MM.1S (cell line): ENCODE results near the gene CTNNA3.

ENCODE experiments used
- DNase-seq: peaks from one replicate; pipeline ENCODE4 v3.0.0-alpha.2; 2015
- H2AFZ ChIP-seq: fragments of 300-600 bp; sonication (generic); 2 replicates; pipeline ENCODE4 v1.6.0; 2016; ENCODE audit warnings: antibody characterized with exemption, low read length
- H3F3A ChIP-seq: fragments of 300-600 bp; sonication (generic); 2 replicates; pipeline ENCODE4 v1.6.1; 2016; ENCODE audit warnings: mild to moderate bottlenecking, antibody characterized with exemption, low read length, moderate library complexity, mixed read lengths; ENCODE audit not compliant: insufficient read depth
- H3K27ac ChIP-seq: fragments of 300-600 bp; sonication (generic); 2 replicates; pipeline ENCODE4 v1.5.1; 2016; ENCODE audit warnings: mild to moderate bottlenecking, low read length
- H3K27me3 ChIP-seq: fragments of 300-600 bp; sonication (generic); replicated peaks from 2 replicates; pipeline ENCODE4 v1.6.0; 2016; ENCODE audit warnings: low read length; ENCODE audit not compliant: insufficient read depth
- H3K36me3 ChIP-seq: fragments of 300-600 bp; sonication (generic); replicated peaks from 2 replicates; pipeline ENCODE4 v1.6.1; 2016; ENCODE audit warnings: mild to moderate bottlenecking, low read length, mixed read lengths; ENCODE audit not compliant: insufficient read depth
- H3K4me1 ChIP-seq: fragments of 300-600 bp; sonication (generic); 2 replicates; pipeline ENCODE4 v1.6.1; 2016; ENCODE audit warnings: low read length, mixed read lengths
- H3K4me2 ChIP-seq: fragments of 300-600 bp; sonication (generic); 2 replicates; pipeline ENCODE4 v1.6.0; 2016; ENCODE audit warnings: low read depth, low read length
- H3K4me3 ChIP-seq: fragments of 300-600 bp; sonication (generic); 2 replicates; pipeline ENCODE4 v1.5.1; 2016; ENCODE audit warnings: low read length, mixed read lengths
- H3K79me2 ChIP-seq: fragments of 300-600 bp; sonication (generic); 2 replicates; pipeline ENCODE4 v1.6.1; 2016; ENCODE audit warnings: mixed run types, low read length, mixed read lengths
- H3K9ac ChIP-seq: fragments of 300-600 bp; sonication (generic); 2 replicates; pipeline ENCODE4 v1.6.1; 2016; ENCODE audit warnings: low read length, mixed read lengths
- H3K9me2 ChIP-seq: fragments of 300-600 bp; sonication (generic); replicated peaks from 2 replicates; pipeline ENCODE4 v1.6.1; 2016; ENCODE audit warnings: mild to moderate bottlenecking, low read length, mixed read lengths; ENCODE audit not compliant: insufficient read depth
- H3K9me3 ChIP-seq: fragments of 300-600 bp; sonication (generic); replicated peaks from 2 replicates; pipeline ENCODE4 v1.6.1; 2016; ENCODE audit warnings: mild to moderate bottlenecking, low read length, mixed read lengths; ENCODE audit not compliant: insufficient read depth
- H4K20me1 ChIP-seq: fragments of 300-600 bp; sonication (generic); 2 replicates; pipeline ENCODE4 v1.6.1; 2016; ENCODE audit warnings: mild to moderate bottlenecking, low read length, moderate library complexity, mixed read lengths; ENCODE audit not compliant: insufficient read depth
- CTCF ChIP-seq: fragments of 300-600 bp; sonication (generic); IDR thresholded peaks from 2 replicates; pipeline ENCODE4 v1.5.1; 2016; ENCODE audit warnings: antibody characterized with exemption, low read length, mixed read lengths
- EZH2 ChIP-seq: fragments of 300-600 bp; sonication (generic); optimal IDR thresholded peaks from 2 replicates; pipeline ENCODE3; 2017; ENCODE audit warnings: low read depth, mild to moderate bottlenecking, antibody characterized with exemption, low read length, mixed read lengths
- EZH2phosphoT487 ChIP-seq: fragments of 300-600 bp; sonication (generic); IDR thresholded peaks from 2 replicates; pipeline ENCODE4 v1.6.1; 2018; ENCODE audit warnings: antibody characterized with exemption, low read length

Gene CTNNA3

GRCh38 chr10:66291133-66291532, 1404.9 kb downstream of the CTNNA3 start:
- Histone ChIP-seq H2AFZ (no peak overlapping the region), H4K20me1 (no peaks in the 10 kb centered on the region), H3K9ac (no peak overlapping the region), H3K4me3 (no peak overlapping the region), H3F3A (no peaks in the 10 kb centered on the region), H3K9me2 (no peaks in the 10 kb centered on the region), H3K27ac (no peak overlapping the region), H3K4me1 (no peaks in the 10 kb centered on the region), H3K27me3 (no peaks in the 10 kb centered on the region), H3K4me2 (no peak overlapping the region), H3K36me3 (no peaks in the 10 kb centered on the region), H3K9me3 (no peaks in the 10 kb centered on the region), H3K79me2 (no peaks in the 10 kb centered on the region)
- no peak for DNase-seq
- TF ChIP-seq EZH2phosphoT487, result no peak
- no peak for TF ChIP-seq EZH2
- TF ChIP-seq CTCF, result no peak

- no peak for DNase-seq
- H3K79me2 ChIP-seq, result no peaks in the 10 kb centered on the region
- no peaks in the 10 kb centered on the region for H3K36me3 ChIP-seq
- no peak overlapping the region for H3K9ac ChIP-seq
- H3K9me2 ChIP-seq, result no peaks in the 10 kb centered on the region
- H3F3A ChIP-seq, result no peaks in the 10 kb centered on the region
- no peak overlapping the region for H2AFZ ChIP-seq
- H3K27ac ChIP-seq, result no peak overlapping the region
- H3K9me3 ChIP-seq, result no peaks in the 10 kb centered on the region
- H3K4me1 ChIP-seq, result no peaks in the 10 kb centered on the region
- no peak overlapping the region for H3K4me3 ChIP-seq
- no peak overlapping the region for H3K4me2 ChIP-seq
- H4K20me1 ChIP-seq, result no peaks in the 10 kb centered on the region
- H3K27me3 ChIP-seq, result no peaks in the 10 kb centered on the region
- no peak for TF ChIP-seq EZH2phosphoT487
- TF ChIP-seq CTCF, result no peak
- no peak for TF ChIP-seq EZH2
These were observed 1411.4 kb downstream of the CTNNA3 start for GRCh38 chr10:66284621-66285020.

GRCh38 chr10:66283874-66284464, 1412.0 kb downstream of the CTNNA3 start:
- no peak for TF ChIP-seq EZH2
- TF ChIP-seq CTCF, result no peak
- no peak for TF ChIP-seq EZH2phosphoT487
- Histone ChIP-seq H2AFZ (no peak overlapping the region), H3K27ac (no peak overlapping the region)

More at GRCh38 chr10:66283874-66284464, 1412.0 kb downstream of the CTNNA3 start:
- no peaks in the 10 kb centered on the region for H3K9me3 ChIP-seq
- H3K36me3 ChIP-seq, result no peaks in the 10 kb centered on the region
- H3K4me3 ChIP-seq, result no peak overlapping the region
- H3K4me2 ChIP-seq, result no peak overlapping the region
- H3K4me1 ChIP-seq, result no peaks in the 10 kb centered on the region
- DNase-seq, result no peak
- no peaks in the 10 kb centered on the region for H3K27me3 ChIP-seq
- no peaks in the 10 kb centered on the region for H3K9me2 ChIP-seq
- no peak overlapping the region for H3K9ac ChIP-seq
- no peaks in the 10 kb centered on the region for H3K79me2 ChIP-seq
- H3F3A ChIP-seq, result no peaks in the 10 kb centered on the region
- no peaks in the 10 kb centered on the region for H4K20me1 ChIP-seq
